Measurements from ENCODE around the gene BBS12.

The BBS12 gene

GRCh38 chr4:122732329-122733026, at the start of gene BBS12:
TSS of gene BBS12 (plus strand) at chr4:122732704. CDS start at chr4:122741893, 9,189 bp downstream.
- Mint-ChIP-seq H3K27ac (peak within 1 kb of the TSS; percentile 94), H3K4me3 (peak within 1 kb of the TSS; percentile 96), H3K9me3 (no peaks in the 10 kb centered on the region), H3K27me3 (ENCODE audit: low read depth) (no peaks in the 10 kb centered on the region), H3K36me3 (ENCODE audit: low read depth) (peaks cover 1% of the 10 kb centered on the region), H3K4me1 (ENCODE audit: low read depth) (peaks cover 14% of the 10 kb centered on the region)
- peak; percentile 99 for DNase-seq (ENCODE audit: low spot score)

DNA sequence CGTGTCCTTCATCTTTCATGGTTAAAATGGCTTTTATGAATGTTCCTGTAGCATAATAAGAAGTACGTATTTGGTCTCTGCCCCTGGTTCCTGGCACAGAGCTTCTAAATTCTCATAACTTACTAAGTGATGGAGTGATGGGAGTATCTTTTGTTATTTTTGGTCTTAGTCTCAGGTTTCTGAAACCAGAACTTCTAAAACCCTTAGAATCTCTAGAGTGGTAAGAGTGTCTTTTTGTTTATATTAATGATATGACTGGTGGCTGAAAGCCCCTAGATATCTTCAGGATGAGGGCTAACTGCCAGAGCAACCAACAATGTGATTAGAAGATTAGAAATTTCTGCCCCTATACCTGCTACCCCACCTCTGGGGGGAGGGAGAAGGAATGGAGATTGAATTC, 45.8 kb upstream of the BBS12 start:
- no peak for DNase-seq (ENCODE audit: low spot score)
- Mint-ChIP-seq H3K4me1 (ENCODE audit: low read depth) (peaks cover 44% of the 10 kb centered on the region), H3K27me3 (ENCODE audit: low read depth) (no peaks in the 10 kb centered on the region), H3K36me3 (ENCODE audit: low read depth) (peaks cover 7% of the 10 kb centered on the region), H3K27ac (peak overlapping the region; percentile 67), H3K9me3 (peaks cover 24% of the 10 kb centered on the region), H3K4me3 (no peak overlapping the region)

DNA sequence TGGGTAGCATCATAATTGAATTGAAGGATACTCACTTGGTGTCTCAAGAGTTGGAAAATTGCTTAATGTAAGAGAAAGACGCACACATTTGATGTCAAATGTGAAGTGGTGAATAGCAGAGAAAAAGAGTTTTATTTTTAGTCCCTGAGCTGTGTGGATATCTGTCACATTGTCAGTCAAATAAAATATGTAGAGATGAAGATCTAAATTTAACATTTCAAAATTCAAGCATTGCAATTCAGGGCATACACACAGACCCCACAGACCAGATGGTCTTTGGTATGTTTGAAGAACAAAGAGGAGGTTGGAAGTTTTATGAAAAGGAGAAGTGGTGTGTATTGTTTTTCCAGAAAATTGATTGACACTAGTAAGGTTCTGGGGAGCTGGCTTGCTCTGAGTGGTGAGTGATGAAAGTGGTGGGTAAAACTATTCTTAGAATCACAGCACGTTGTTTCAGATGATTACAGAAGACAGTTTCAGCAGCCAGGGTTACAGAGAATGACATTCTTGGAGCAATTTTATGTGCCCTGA, 44.9 kb upstream of the BBS12 start:
- H3K4me1 Mint-ChIP-seq (ENCODE audit: low read depth) = peaks cover 46% of the 10 kb centered on the region
- no peak for DNase-seq (ENCODE audit: low spot score)
- peak overlapping the region; percentile 67 for H3K27ac Mint-ChIP-seq
- H3K36me3 Mint-ChIP-seq (ENCODE audit: low read depth) = peaks cover 3% of the 10 kb centered on the region
- peaks cover 16% of the 10 kb centered on the region for H3K9me3 Mint-ChIP-seq
- peaks cover 3% of the 10 kb centered on the region for H3K27me3 Mint-ChIP-seq (ENCODE audit: low read depth)
- peak overlapping the region; percentile 67 for H3K4me3 Mint-ChIP-seq

DNA sequence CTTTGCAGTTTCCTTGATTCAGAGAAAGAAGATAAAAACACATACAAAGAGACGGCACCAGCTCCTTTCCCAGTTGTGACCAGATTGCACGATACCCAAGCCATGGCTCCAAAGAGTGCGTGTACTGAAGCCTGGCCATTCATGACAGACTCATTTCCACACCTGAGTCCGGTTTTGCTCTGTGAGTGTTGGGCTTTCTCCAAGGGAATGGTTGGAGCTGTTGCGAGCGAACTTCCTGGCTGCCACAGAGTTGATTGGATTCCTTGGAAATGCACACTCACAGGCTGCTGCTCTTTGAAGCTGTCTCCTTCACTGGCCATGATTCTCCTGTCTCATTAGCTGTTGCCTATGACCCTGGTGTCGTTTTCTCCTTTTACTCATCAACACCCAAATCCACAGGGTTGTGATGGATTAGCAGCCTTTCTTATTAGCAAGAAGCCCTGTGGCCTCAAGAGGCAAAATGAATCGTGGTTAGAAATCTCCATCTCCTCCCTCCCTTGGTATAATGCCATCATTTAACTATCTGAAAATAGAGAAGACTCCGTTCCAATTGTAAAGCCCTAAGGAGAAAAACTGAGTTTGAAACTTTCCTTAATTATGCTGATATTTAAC, 43.9 kb upstream of the BBS12 start:
- H3K36me3 Mint-ChIP-seq (ENCODE audit: low read depth) = peaks cover 2% of the 10 kb centered on the region
- DNase-seq (ENCODE audit: low spot score) = no peak
- H3K4me1 Mint-ChIP-seq (ENCODE audit: low read depth) = peaks cover 54% of the 10 kb centered on the region
- H3K27me3 Mint-ChIP-seq (ENCODE audit: low read depth) = peaks cover 3% of the 10 kb centered on the region
- peaks cover 10% of the 10 kb centered on the region for H3K9me3 Mint-ChIP-seq
- peak overlapping the region; percentile 66 for H3K4me3 Mint-ChIP-seq
- H3K27ac Mint-ChIP-seq = peak overlapping the region; percentile 20

DNA sequence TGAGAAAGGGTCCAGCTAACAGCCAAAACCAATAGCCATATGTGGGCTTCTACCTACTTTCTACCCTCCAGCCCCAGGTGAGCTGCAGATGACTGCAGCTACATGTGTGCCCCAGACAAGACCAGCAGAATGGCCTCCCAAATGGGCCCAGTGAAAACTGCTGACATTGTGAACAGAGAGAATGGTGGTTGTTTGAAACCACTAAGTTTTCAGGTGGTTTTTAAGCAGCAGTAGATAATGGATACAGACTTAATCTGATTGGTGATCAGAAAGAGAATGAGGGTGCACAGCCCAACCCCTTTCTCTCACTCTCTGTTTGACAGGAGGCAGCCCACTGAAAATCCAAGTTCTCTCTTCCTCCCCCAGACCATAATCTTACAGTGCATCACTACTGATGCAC, 42.5 kb upstream of the BBS12 start:
- peak; percentile 68 for DNase-seq (ENCODE audit: low spot score)

GRCh38 chr4:122691988-122692387, 40.5 kb upstream of the BBS12 start:
- H3K4me1 Mint-ChIP-seq (ENCODE audit: low read depth) = peaks cover 66% of the 10 kb centered on the region
- no peak for DNase-seq (ENCODE audit: low spot score)
- H3K27me3 Mint-ChIP-seq (ENCODE audit: low read depth) = peaks cover 17% of the 10 kb centered on the region
- H3K4me3 Mint-ChIP-seq = no peak overlapping the region
- H3K9me3 Mint-ChIP-seq = no peaks in the 10 kb centered on the region
- no peak overlapping the region for H3K27ac Mint-ChIP-seq
- H3K36me3 Mint-ChIP-seq (ENCODE audit: low read depth) = peaks cover 2% of the 10 kb centered on the region

More for the DNA sequence above, 42.5 kb upstream of the BBS12 start:
- Mint-ChIP-seq H3K27ac (peak overlapping the region; percentile 47), H3K4me3 (peak overlapping the region; percentile 66), H3K27me3 (ENCODE audit: low read depth) (peaks cover 12% of the 10 kb centered on the region), H3K36me3 (ENCODE audit: low read depth) (peaks cover 2% of the 10 kb centered on the region), H3K9me3 (peaks cover 2% of the 10 kb centered on the region), H3K4me1 (ENCODE audit: low read depth) (peaks cover 65% of the 10 kb centered on the region)

- H3K27me3 Mint-ChIP-seq (ENCODE audit: low read depth) = peaks cover 17% of the 10 kb centered on the region
- DNase-seq (ENCODE audit: low spot score) = no peak
- H3K27ac Mint-ChIP-seq = no peak overlapping the region
- peaks cover 58% of the 10 kb centered on the region for H3K4me1 Mint-ChIP-seq (ENCODE audit: low read depth)
- no peak overlapping the region for H3K4me3 Mint-ChIP-seq
- peaks cover 2% of the 10 kb centered on the region for H3K36me3 Mint-ChIP-seq (ENCODE audit: low read depth)
- H3K9me3 Mint-ChIP-seq = no peaks in the 10 kb centered on the region
Observed at GRCh38 chr4:122692641-122693520, 39.6 kb upstream of the BBS12 start.

DNA sequence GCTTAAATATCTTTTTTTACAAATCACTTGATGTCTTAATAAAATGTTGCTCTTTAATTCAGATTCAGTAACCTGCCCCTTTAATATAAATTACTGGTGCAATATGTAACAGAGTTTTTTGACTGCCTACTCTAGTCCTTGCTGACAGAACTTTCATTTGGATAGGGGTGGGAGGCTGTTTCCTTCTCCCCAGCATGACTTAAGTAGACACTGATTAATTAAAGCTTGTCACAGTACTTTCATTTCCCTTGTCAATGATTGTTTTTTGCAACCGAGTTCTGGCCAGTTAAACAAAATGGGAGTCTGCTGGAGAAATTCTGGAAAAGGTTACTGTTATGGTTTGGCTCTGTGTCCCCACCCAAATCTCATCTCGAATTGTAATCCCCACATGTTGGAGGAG, 37.3 kb upstream of the BBS12 start:
- Mint-ChIP-seq H3K4me1 (ENCODE audit: low read depth) (peaks cover 39% of the 10 kb centered on the region), H3K27me3 (ENCODE audit: low read depth) (peaks cover 17% of the 10 kb centered on the region), H3K4me3 (no peak overlapping the region), H3K9me3 (no peaks in the 10 kb centered on the region), H3K27ac (no peak overlapping the region), H3K36me3 (ENCODE audit: low read depth) (peaks cover 2% of the 10 kb centered on the region)
- DNase-seq (ENCODE audit: low spot score) = no peak

DNA sequence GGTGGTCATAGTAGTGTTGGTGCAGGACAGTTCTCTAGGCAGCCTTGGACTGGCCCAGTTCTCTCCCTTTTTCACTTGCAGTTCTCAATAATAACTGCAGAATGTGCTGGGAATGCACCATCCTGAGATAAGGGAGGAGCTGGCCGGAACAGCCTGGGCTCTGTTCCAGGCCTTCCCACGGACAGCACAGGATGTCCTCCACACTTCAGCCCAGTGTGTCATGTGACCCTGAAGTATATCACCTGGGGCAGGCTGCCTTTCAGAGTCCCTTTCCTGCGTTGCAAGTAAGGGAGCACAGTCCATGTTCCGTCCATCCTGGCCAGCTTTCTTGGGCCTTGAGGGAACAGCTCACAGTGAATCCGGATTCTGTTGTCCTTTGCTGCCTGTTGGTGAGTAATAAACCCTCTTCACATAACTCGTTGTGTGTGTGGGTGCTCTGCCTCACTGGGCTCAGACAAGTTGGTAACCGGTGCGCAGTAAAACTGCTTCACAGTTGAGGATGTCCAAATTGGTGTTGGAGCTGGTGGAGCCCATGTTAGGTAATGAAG, 32.3 kb upstream of the BBS12 start:
- Mint-ChIP-seq H3K27ac (peak overlapping the region; percentile 31), H3K36me3 (ENCODE audit: low read depth) (no peaks in the 10 kb centered on the region), H3K4me3 (peak overlapping the region; percentile 27), H3K9me3 (no peaks in the 10 kb centered on the region), H3K27me3 (ENCODE audit: low read depth) (peaks cover 6% of the 10 kb centered on the region), H3K4me1 (ENCODE audit: low read depth) (peaks cover 37% of the 10 kb centered on the region)
- DNase-seq (ENCODE audit: low spot score) = no peak

GRCh38 chr4:122701061-122701460, 31.4 kb upstream of the BBS12 start:
- DNase-seq (ENCODE audit: low spot score) = peak; percentile 28

DNA sequence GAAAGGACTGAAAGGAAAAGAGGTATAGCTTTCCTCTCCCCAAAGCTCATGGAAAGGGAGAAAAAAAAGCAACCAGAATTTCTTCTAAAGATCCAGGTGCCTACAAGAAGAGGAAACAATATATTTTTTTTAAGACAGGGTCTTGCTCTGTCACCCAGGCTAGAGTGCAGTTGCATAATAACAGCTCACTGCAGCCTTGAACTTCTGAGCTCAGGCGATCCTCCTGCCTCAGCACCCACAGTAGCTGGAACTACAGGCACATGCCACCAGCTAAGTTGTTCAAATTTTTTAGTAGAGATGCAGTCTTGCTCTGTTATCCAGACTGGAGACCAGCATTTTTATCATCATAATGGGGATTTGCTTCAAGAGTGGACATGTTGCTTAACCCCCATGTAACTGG, 30.5 kb upstream of the BBS12 start:
- peaks cover 47% of the 10 kb centered on the region for H3K4me1 Mint-ChIP-seq (ENCODE audit: low read depth)
- H3K9me3 Mint-ChIP-seq = no peaks in the 10 kb centered on the region
- no peak overlapping the region for H3K27ac Mint-ChIP-seq
- no peaks in the 10 kb centered on the region for H3K36me3 Mint-ChIP-seq (ENCODE audit: low read depth)
- no peak for DNase-seq (ENCODE audit: low spot score)
- no peaks in the 10 kb centered on the region for H3K27me3 Mint-ChIP-seq (ENCODE audit: low read depth)
- H3K4me3 Mint-ChIP-seq = no peak overlapping the region

More at GRCh38 chr4:122701061-122701460, 31.4 kb upstream of the BBS12 start:
- Mint-ChIP-seq H3K27ac (peak overlapping the region; percentile 37), H3K9me3 (no peaks in the 10 kb centered on the region), H3K27me3 (ENCODE audit: low read depth) (peaks cover 2% of the 10 kb centered on the region), H3K36me3 (ENCODE audit: low read depth) (no peaks in the 10 kb centered on the region), H3K4me1 (ENCODE audit: low read depth) (peaks cover 40% of the 10 kb centered on the region), H3K4me3 (peak overlapping the region; percentile 72)

GRCh38 chr4:122702939-122703338, 29.6 kb upstream of the BBS12 start:
- peaks cover 53% of the 10 kb centered on the region for H3K4me1 Mint-ChIP-seq (ENCODE audit: low read depth)
- H3K36me3 Mint-ChIP-seq (ENCODE audit: low read depth) = no peaks in the 10 kb centered on the region
- DNase-seq (ENCODE audit: low spot score) = no peak
- no peak overlapping the region for H3K4me3 Mint-ChIP-seq
- no peaks in the 10 kb centered on the region for H3K27me3 Mint-ChIP-seq (ENCODE audit: low read depth)
- H3K27ac Mint-ChIP-seq = no peak overlapping the region
- no peaks in the 10 kb centered on the region for H3K9me3 Mint-ChIP-seq

- no peaks in the 10 kb centered on the region for H3K9me3 Mint-ChIP-seq
- peak overlapping the region; percentile 19 for H3K27ac Mint-ChIP-seq
- no peaks in the 10 kb centered on the region for H3K27me3 Mint-ChIP-seq (ENCODE audit: low read depth)
- H3K4me1 Mint-ChIP-seq (ENCODE audit: low read depth) = peaks cover 54% of the 10 kb centered on the region
- H3K4me3 Mint-ChIP-seq = no peak overlapping the region
- no peak for DNase-seq (ENCODE audit: low spot score)
- H3K36me3 Mint-ChIP-seq (ENCODE audit: low read depth) = no peaks in the 10 kb centered on the region
Observed at GRCh38 chr4:122703868-122704267, 28.6 kb upstream of the BBS12 start.

All from T-helper 2 cell treated with Interferon-gamma antibody and Interleukin-4, amounts not matched to agents 5 μg/mL and 100 μg/mL, for 36 hours (primary cell).